ENCODE data around the gene SEPSECS.

DNA sequence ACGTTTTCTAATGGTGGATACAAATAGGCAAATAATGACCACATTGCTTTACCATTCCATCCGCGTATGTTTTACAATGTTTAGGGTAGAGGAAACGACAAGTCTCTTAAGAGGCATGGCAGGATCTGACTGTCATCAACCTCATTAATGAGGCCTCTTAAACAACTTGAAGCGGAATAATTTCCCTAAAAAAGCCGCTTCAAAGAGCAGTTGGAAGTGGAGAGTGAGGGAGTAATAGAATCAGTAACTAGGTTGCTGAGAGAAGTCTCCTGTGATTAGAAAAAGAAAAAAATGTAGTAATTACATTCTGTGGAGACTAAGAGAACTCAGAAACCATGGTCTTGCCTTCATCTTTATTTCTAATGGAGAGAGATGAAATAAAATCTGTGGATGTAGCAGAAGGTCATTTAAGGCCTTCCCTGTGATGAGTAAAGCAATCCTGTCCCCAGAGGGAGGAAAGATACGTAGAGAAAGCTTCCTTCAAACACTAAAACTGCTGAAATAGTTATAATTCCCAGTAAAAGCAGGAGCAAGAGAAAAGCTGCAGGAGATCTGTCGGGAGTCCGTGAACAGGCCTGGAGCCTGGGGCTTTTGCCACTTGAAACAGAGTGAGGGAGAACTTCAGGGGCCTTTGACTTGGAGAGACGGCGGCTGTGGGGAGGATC, 11.1 kb upstream of the SEPSECS start:
- TF ChIP-seq, protein P1, sequence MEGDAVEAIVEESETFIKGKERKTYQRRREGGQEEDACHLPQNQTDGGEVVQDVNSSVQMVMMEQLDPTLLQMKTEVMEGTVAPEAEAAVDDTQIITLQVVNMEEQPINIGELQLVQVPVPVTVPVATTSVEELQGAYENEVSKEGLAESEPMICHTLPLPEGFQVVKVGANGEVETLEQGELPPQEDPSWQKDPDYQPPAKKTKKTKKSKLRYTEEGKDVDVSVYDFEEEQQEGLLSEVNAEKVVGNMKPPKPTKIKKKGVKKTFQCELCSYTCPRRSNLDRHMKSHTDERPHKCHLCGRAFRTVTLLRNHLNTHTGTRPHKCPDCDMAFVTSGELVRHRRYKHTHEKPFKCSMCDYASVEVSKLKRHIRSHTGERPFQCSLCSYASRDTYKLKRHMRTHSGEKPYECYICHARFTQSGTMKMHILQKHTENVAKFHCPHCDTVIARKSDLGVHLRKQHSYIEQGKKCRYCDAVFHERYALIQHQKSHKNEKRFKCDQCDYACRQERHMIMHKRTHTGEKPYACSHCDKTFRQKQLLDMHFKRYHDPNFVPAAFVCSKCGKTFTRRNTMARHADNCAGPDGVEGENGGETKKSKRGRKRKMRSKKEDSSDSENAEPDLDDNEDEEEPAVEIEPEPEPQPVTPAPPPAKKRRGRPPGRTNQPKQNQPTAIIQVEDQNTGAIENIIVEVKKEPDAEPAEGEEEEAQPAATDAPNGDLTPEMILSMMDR (conservative IDR thresholded peaks at IDR 0.05), result no peak
- TF ChIP-seq EZH2 (IDR thresholded peaks at IDR 0.05; ENCODE audit: low read depth), result no peak
